SH-SY5Y (cell line): ENCODE data around the gene SPTY2D1.

Experiments used
- GATA2 ChIP-seq: IDR thresholded peaks from 2 replicates; pipeline ENCODE4 v1.6.1; 2011; ENCODE audit warnings: mild to moderate bottlenecking, low read depth, low read length
- GATA3 ChIP-seq: IDR thresholded peaks from 2 replicates; pipeline ENCODE4 v1.6.1; 2011; ENCODE audit warnings: low read depth, mild to moderate bottlenecking, low read length, moderate library complexity

DNA sequence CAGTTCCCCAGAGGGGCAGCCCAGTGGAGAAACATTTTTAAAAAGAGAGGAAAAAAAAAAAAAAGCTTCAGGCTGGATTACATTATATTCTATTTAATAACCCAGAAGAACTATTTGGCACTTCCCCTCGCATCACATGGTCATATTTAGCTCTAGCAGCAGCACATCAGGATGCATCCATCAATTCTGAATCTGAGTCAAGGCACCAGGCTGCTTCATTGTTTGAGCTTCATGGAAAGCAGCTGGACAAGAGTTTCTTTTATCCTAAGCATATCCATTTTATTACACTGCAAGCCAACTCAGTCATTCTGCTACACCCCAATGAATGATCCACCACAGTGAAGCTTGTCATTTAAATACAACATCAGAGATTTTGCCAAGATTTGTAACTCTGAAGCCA is 10.0 kb downstream of the SPTY2D1 start:
- TF ChIP-seq GATA3 (no peak), GATA2 (no peak)
